Ovary (tissue), 3 donors: Measurements from ENCODE around the gene GMPR.

Source experiments
- EP300 ChIP-seq: sonication (generic); formaldehyde crosslinking; IDR thresholded peaks from one replicate; pipeline ENCODE4 v1.6.1; 2017; ENCODE audit warnings: antibody characterized with exemption
- POLR2A ChIP-seq: fragments of 450-650 bp; IDR thresholded peaks from one replicate; pipeline ENCODE4 v1.6.1; 2017; ENCODE audit warnings: antibody characterized with exemption, mild to moderate bottlenecking, moderate library complexity
- TF ChIP-seq, protein P1 (sequence below), 3 donors: fragments of 450-650 bp in 2 of 3; fragments of 200-600 bp in 1 of 3; IDR thresholded peaks; one replicate each; pipeline versions ENCODE4 v1.5.1 to v1.8.0; 2016 to 2022; ENCODE audit warnings: antibody characterized with exemption in 3 of 3, mild to moderate bottlenecking in 1 of 3
- donor health status: DM: no; HTN: no; CAD: no.

DNA sequence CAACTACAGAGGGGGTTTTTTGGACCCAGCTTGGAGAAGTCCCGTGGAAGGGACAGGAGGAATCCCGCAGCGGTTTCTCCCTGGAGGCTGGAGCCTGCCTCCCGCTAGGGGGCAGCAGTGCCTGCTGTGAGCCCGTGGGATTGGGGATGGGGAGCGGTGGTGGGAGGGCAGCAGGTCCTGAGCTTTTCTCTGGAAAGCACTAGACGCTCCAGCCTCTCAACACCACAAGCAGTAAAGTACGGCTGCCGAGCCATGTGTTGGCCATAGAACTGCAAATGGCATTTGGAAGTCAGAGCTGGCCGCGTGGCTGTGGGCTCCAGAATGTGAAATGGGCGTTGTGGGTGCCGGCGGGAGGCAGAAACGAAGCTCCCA, 47.8 kb downstream of the GMPR start:
- TF ChIP-seq, protein P1, sequence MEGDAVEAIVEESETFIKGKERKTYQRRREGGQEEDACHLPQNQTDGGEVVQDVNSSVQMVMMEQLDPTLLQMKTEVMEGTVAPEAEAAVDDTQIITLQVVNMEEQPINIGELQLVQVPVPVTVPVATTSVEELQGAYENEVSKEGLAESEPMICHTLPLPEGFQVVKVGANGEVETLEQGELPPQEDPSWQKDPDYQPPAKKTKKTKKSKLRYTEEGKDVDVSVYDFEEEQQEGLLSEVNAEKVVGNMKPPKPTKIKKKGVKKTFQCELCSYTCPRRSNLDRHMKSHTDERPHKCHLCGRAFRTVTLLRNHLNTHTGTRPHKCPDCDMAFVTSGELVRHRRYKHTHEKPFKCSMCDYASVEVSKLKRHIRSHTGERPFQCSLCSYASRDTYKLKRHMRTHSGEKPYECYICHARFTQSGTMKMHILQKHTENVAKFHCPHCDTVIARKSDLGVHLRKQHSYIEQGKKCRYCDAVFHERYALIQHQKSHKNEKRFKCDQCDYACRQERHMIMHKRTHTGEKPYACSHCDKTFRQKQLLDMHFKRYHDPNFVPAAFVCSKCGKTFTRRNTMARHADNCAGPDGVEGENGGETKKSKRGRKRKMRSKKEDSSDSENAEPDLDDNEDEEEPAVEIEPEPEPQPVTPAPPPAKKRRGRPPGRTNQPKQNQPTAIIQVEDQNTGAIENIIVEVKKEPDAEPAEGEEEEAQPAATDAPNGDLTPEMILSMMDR (IDR thresholded peaks at IDR 0.05) = peak in 2 of 3 donors; percentile 9 to 12
- TF ChIP-seq EP300 (no peak), POLR2A (no peak)
